ENCODE results near the gene COQ7.

Gene COQ7

DNA sequence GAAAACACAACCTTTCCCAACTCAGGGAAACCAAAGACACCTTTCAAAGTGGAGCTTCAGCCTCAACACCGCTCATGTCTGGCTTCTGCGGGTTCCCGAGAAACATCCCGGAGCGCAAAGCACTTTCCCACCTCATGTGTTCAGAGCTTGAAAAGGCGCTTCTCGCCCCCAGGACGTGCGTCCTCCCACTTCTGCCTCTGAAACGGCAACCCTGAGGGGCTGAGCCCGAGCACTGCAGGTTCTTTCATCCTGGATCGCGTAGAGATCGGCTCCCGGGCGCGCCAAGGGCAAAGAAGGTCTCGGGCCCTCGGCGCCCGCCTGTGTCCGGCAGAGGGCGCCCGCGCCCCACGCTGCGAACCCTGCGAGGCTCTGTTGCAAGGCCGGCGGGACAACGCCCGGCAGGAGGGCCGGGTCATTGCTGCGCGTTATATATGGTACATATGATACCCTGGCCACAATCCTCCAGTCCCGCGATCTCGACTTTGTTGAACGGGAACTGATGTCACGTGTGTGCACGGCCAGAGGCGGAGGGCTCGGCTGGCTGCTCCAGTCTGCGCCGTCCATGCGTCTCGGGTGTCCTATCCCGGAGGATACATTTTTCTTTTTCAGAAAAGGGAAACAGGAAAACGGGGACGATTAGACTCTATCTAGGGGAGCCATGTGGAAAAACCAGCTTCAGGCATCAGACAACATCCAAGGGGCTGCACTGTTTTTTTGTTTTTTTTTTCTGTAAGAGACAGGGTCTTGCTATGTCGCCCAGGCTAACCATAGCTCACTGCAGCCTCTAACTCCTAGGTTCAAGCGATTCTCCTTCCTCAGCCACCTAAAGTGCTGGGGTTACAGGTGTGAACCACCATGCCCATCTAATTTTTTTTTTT, 19.1 kb downstream of the COQ7 start:
- DNase-seq (ENCODE audit: low read depth) = peak; percentile 51

DNA sequence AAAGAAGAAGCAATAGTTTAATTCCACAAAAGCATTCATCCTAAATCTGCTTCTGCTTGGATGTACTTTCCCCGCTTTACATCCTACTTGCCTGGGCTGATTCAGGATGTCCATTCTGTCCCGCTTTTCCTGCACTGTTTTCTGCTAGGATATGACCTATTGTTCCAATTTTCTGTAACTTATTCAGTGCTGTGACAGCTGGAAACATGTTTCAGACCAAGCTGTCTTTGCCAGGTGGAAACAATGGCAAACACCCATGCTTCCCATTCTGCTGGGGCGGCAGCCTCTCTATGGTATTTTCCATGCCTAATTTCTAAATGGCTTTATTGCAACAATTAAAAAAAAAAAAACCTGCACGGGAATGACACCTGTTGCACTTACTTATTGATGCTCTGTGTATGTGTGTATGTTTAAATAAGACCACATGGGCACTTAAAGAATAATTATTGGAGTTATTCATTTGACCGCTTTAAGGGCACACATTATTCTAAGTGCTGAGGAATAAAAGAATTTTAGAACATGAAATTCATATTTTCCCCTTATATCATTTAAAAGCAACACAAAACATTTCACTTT, 21.0 kb downstream of the COQ7 start:
- no peak for DNase-seq (ENCODE audit: low read depth)

DNA sequence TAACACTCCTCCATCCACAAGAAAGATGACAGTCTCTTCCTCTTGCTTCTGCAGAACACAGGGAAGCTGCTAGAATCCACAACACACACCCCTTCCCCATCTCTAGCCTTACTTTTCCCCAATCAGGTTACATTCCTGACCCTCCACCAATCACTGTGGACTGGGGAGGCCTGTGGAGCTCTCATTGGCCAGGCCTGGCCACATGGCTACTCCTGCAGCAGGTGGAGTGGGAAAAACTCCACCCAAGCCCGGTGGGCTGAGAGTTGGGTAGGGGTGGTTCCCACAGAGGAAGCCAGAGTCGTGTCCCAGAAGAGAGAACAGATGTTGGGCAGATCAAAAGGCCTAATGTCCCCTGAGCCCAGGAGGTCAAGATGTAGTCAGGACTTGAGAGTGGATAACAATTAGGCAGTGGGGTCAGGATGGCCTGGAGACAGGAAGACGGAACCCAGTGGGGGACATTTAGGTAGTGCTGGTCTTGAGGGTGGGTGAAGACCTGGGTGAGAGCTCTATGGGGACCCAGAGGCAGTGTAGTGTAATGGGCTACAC, 22.1 kb downstream of the COQ7 start:
- no peak for DNase-seq (ENCODE audit: low read depth)

DNA sequence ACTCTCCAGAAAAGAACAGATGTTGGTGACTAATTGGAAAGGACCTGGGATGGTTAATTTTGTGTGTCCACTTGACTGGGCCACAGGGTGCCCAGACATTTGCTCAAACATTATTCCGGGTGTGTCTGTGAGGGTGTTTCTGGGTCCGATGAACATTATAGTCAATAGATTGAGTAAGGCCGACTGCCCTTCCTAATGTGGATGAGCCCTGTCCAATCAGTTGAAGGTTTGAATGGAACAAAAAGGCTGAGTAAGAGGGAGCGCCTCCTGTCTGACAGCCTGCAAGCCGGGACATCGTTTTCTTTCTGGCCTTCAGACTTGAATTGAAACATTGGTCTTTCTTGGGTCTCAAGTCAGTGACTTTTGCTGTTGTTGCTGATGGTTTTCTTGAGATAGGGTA, 23.5 kb downstream of the COQ7 start:
- DNase-seq (ENCODE audit: low read depth) = no peak

DNA sequence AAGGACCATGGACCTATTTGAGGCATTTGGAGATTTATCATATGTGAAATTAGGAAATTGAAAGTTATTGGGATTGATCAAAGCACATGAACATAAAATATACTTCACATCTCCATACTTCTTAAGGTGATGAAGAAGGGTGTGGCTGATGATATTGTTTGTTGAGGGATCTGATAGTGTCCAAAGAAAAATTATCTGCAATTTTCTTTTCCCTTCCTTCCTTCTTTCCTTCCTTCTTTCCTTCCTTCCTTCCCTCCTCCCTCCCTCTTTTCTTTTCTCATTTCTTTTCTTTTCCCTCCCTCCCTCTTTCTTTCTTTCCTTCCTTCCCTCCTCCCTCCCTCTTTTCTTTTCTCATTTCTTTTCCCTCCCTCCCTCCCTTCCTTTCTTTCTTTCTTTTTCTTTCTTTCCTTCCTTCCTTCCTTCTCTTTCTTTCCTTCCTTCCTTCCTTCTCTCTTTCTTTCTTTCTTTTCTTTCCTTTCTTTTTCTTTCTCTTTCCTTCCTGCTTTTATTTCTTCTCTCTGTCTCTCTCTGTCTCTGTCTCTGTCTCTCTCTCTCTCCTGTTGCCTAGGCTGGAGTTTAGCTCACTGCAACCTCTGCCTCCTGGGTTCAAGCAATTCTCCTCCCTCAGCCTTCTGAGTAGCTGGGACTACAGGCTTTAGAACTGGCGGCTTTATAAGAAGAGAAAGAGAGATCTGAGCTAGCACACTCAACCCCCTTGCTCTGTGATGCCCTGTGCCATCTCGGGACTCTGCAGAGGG, 25.4 kb downstream of the COQ7 start:
- DNase-seq (ENCODE audit: low read depth) = no peak

DNA sequence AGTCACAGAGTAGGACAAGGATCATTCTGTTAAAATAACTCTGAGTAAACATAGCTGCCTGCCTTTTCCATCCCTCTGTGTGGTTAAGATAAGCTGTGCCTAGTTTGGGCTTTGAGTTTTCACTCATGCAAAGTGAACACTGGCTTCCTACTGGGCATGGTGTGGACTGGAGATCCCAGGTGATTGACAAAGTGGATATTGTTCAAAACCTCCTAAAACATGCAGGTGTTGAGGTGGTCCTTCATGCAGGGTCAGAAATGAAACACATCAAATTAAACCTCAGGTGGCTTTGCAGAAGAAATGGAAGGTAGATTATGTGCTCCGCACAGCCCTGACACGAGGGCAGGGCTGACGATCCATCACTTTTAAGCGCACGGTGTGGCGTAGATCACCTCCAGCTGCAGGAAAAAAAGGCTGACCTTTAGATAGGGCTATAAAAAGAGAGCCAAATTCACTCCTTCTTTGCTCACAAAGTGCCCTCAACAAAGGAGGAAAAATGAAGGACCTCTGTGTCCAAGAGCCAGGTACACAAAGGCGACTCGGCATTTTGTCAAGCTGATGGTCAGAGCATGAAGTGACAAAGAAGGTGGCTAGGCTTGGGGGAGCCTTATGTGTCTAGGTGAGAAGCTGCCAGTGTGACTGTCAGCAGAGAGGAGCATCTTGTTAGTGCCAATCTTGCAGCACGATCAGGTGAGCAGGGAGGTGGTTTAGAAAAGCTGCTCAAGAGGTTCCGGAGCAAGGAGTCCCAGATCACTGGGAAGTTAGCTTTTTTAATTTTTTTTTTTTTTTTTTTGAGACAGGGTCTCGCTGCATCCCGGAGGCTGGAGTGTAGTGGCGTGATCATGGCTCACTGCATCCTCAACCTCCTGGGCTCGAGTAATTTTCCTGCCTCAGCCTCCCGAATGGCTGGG, 26.5 kb downstream of the COQ7 start:
- no peak for DNase-seq (ENCODE audit: low read depth)

- DNase-seq (ENCODE audit: low read depth) = no peak
Measured at GRCh38 chr16:19094542-19095365, 27.3 kb downstream of the COQ7 start.

- no peak for DNase-seq (ENCODE audit: low read depth)
Measured at GRCh38 chr16:19095654-19096053, 28.2 kb downstream of the COQ7 start.

DNA sequence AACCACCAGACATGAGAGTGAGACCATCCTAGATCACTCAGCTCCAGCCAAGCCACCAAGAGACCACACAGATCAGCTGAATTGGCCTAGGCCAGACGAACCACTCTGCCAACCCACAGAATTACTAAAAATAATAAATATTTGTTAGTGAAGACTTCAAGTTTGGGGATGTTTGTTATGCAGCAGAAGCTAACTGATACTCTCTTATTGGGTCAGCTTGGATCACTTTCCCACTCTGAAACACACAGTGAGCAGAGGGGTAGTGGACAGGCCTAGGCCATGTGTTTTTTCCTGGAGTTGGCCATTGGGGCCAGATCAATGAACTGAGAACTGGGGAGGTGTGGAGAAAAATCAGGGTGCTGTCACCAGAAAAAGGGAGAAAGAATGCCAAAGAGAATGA, 30.8 kb downstream of the COQ7 start:
- no peak for DNase-seq (ENCODE audit: low read depth)

DNA sequence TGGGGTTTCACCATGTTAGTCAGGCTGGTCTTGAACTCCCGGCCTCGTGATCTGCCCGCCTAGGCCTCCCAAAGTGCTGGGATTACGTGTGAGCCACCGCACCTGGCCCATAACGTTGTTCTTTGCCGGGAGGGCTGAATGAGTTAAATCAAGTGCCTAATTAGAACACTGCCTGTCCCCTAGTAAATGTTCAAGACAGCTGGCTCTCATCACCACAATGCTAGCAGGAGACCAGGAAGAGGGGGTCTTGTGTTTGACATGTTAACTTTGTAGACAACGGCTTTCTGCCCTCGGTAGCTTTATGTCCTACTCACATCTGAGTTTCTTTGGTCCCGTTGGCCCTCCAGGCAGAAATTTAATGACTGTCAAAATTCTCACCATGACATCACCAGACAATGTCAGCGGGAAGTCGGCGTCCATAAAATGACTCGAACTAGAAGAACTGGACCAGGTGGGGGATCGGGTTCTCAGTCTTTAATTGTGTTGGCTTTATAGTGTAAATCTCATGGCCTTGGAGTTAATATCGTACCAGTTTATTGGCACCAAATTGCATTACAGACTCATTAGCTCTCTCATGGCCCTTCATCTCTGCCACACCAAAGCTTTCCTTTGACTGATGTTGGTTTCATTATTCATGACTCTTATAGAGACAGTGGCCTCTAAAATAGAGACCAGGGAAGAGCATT, 34.9 kb downstream of the COQ7 start:
- DNase-seq (ENCODE audit: low read depth) = no peak

DNA sequence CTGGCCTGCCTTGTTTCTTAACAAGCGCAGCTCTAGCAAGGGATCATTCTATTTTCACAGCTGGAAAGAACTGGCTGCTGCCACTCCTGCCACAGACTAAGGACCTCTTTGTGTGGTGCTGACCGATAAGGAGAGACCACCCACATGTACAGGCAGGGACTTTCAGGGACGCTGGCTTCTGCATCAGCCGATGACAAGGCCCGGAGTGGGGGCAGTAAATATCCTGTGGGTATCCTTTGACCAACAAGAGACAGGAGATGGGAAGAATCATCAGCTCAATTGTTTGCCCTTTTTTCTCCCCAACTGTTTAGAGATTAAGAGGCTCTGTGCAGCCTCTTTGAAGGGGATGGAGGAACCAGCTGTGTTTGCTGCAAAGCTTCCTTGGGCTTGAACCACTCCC, 37.2 kb downstream of the COQ7 start:
- DNase-seq (ENCODE audit: low read depth) = no peak

DNA sequence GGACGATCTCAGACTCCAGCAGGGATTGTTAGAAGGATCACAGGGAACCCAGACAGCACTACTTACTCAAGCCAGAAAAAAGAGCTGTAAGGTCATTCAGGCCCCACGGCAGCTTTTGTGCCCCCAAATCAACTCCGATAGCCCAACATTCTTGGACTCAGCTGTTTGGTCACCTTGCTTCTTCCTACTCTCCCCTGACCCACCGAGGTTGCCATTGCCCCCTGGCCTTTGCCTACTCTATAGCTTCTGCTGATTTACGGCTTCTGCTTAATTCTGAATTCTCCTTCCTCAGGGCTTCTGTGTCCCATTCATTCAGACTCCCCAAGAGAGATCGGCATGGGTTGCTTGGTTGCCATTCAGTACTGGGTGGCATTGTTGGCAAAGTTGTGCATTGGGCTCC, 37.7 kb downstream of the COQ7 start:
- no peak for DNase-seq (ENCODE audit: low read depth)

DNA sequence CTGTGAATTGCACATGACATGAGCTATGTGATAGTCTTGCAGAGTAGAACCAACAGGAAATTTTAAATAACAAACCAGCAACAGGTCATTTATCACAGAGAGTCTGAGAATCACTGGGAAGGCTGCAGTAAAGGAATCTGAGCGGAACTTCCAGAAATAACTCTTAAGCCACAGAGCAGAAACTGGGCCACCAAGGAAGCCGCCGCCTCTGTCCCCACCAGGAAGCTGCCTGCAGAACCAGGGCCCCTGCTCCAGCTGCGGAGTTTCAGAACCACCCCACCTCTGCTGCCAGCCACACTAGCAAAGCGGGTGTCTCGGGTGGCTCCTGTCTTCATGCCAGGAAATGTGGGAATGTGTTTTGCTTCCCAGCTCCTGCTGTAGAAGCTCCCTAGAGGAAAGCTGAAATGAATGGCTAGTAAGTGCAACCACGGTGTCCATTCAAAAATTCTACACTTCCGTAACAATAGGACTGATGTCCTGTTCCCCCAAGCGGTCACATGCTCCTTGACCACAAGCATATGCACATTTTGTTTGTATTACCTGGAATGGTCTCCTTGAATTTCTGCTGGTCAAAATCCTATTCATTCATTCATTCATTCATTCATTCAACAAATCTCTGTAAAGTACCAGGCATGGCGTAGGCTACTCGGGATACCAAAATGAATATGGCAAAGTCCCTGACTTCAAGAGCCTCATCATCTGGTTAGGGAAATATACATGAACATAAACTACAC, 38.6 kb downstream of the COQ7 start:
- DNase-seq (ENCODE audit: low read depth) = no peak

GRCh38 chr16:19106625-19107020, 39.2 kb downstream of the COQ7 start:
- DNase-seq (ENCODE audit: low read depth) = no peak

DNA sequence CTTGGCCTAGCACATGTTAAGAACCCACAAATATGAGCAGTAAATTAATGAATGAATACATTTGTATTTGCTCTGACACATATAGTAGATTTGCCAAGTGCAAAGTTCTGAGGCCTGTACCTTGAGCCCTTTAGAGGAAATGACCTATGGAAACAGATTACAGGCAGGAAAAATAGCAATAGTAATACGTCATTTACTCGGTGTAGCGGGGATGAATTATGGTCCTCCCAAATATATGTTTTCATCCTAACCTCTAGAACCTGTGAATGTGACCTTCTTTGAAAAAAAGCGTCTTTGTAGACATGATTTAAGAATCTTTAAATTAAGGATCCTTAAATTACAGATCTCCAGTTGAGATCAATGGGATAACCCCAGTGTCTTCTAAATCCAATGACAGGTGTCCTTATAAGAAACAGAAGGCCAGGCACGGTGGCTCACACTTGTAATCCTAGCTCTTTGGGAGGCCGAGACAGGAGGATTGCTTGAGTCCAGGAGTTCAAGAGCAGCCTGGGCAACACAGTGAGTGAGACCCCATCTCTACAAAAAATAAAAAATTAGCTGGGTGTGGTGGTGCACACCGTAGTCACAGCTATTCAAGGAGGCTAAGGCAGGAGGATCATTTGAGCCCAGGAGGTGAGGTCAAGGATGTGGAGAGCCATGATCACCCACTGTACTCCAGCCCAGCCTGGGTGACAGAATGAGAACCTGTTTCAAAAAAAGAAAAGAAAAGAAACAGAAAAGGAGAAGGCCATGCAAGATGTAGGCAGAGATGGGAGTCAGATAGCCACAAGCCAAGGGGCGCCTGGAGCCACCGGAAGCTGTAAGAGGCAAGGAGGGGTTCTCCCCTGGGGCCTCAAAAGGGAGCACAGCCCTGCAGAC, 41.2 kb downstream of the COQ7 start:
- DNase-seq (ENCODE audit: low read depth) = no peak

- DNase-seq (ENCODE audit: low read depth) = no peak
Measured at GRCh38 chr16:19109288-19109664, 41.9 kb downstream of the COQ7 start.

GRCh38 chr16:19110537-19111360, 43.3 kb downstream of the COQ7 start:
- no peak for DNase-seq (ENCODE audit: low read depth)

GRCh38 chr16:19112099-19112407, 44.6 kb downstream of the COQ7 start:
- no peak for DNase-seq (ENCODE audit: low read depth)

All from T follicular helper cell (primary cell).